ENCODE results near the gene RYR2. TPM values are rescaled to one million over a fixed set of nuclear protein-coding genes. Genes with fewer than 3 reads are reported as not detected.

Gene RYR2
- total RNA-seq, 1 experiment from 2014 or later, result 3.4 TPM

DNA sequence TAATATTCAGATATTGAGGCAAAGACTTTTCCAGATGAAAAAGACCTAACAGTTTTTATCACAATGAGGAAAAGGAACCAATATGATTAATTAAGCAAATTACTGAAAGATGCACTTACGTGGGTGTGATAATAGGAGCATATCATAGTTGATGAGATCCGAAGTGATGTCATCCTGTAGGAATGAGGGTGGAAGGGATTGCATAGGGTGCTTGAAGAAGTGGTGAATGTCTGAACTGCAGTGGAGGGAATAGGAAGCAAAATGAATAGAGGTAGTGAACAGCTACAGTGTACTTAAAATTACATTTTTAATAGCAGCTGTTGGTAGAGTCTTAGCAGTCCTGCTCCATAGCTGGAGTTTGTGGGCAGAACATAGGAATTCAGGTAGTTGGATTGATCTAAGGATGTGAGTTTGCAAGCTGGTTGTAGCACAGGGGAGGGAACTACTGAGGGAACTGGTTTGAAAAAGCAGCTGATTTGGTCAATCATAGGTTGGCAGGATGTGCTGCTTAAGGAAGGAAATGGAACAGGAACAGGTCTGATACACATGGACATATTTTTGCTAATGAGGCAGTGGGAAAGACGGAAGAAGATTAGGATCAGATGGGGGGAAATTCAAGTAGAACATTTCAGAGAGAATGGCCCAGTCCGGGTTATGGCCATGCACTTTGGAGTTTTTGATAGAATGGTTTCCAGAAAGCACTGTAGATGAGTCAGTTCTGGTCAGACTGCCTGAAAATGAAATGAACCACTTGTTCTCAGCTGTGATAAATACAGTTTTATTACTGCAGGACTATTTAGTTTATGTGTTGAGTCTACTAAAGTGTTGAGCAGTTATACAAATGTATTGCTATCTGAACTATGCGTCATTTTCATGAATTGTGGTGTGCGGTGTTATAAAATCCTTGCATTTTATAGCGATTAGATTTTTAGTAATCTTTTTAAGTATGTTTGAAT is 155.8 kb downstream of the RYR2 start:
- Histone ChIP-seq H3K27ac (ENCODE audit: insufficient read length, low read depth, low read length) (no peak overlapping the region), H3K4me2 (ENCODE audit: insufficient read depth, insufficient read length, low read length) (no peak overlapping the region), H3K79me1 (ENCODE audit: insufficient read depth, low read depth, low read length, poor library complexity, severe bottlenecking) (no peaks in the 10 kb centered on the region), H3K14ac (ENCODE audit: insufficient read depth, low read length) (no peak overlapping the region), H3K79me2 (ENCODE audit: insufficient read depth, low read length) (no peaks in the 10 kb centered on the region), H2AFZ (ENCODE audit: low read length) (no peak overlapping the region), H2BK15ac (ENCODE audit: low read depth, low read length) (no peak overlapping the region), H3K9ac (ENCODE audit: extremely low read depth, insufficient read length, low read length) (no peak overlapping the region), H4K5ac (ENCODE audit: insufficient read length, low read depth, low read length) (no peak overlapping the region), H2BK120ac (ENCODE audit: low read depth, low read length, poor library complexity, severe bottlenecking) (no peak overlapping the region), H3K23me2 (ENCODE audit: insufficient read length, low read depth, low read length, poor library complexity, severe bottlenecking) (no peaks in the 10 kb centered on the region), H3T11ph (ENCODE audit: low read length) (no peak overlapping the region), H3K18ac (ENCODE audit: insufficient read length, low read depth, low read length) (no peak overlapping the region), H4K8ac (replicated peaks; ENCODE audit: insufficient read length, low read depth, low read length) (no peak overlapping the region), H3K4ac (ENCODE audit: low read depth, low read length) (no peak overlapping the region), H2AK5ac (ENCODE audit: insufficient read length, low read length) (no peak overlapping the region), H2BK12ac (ENCODE audit: insufficient read length, low read depth, low read length) (no peak overlapping the region), H3K23ac (ENCODE audit: insufficient read length, low read depth, low read length) (no peak overlapping the region), H3K4me1 (ENCODE audit: insufficient read depth, low read length) (peaks cover 5% of the 10 kb centered on the region; the same call in 1 of the 2 replicates), H2BK5ac (ENCODE audit: insufficient read length, low read length) (no peak overlapping the region), H2BK20ac (ENCODE audit: low read depth, low read length, poor library complexity, severe bottlenecking) (no peak overlapping the region), H4K20me1 (ENCODE audit: control insufficient read depth, insufficient read depth, insufficient read length) (no peaks in the 10 kb centered on the region), H4K91ac (ENCODE audit: insufficient read length, low read depth, low read length) (no peak overlapping the region), H3K9me3 (ENCODE audit: control insufficient read depth, low read depth, low read length) (no peaks in the 10 kb centered on the region), H3K56ac (ENCODE audit: insufficient read length, low read depth, low read length) (no peak overlapping the region), H3K27me3 (ENCODE audit: insufficient read depth, low read length) (no peaks in the 10 kb centered on the region)
- TF ChIP-seq, protein P1, sequence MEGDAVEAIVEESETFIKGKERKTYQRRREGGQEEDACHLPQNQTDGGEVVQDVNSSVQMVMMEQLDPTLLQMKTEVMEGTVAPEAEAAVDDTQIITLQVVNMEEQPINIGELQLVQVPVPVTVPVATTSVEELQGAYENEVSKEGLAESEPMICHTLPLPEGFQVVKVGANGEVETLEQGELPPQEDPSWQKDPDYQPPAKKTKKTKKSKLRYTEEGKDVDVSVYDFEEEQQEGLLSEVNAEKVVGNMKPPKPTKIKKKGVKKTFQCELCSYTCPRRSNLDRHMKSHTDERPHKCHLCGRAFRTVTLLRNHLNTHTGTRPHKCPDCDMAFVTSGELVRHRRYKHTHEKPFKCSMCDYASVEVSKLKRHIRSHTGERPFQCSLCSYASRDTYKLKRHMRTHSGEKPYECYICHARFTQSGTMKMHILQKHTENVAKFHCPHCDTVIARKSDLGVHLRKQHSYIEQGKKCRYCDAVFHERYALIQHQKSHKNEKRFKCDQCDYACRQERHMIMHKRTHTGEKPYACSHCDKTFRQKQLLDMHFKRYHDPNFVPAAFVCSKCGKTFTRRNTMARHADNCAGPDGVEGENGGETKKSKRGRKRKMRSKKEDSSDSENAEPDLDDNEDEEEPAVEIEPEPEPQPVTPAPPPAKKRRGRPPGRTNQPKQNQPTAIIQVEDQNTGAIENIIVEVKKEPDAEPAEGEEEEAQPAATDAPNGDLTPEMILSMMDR (conservative IDR thresholded peaks at IDR 0.05), result no peak
- H3K4me3 Mint-ChIP-seq, result no peak overlapping the region; a peak in 1 of 5 replicates
- H3K27me3 Mint-ChIP-seq (ENCODE audit: low read depth), result no peaks in the 10 kb centered on the region
- WGBS (ENCODE audit: extremely low coverage, insufficient read length, low lambda C conversion rate), result no CpG with 5 or more reads among the region's 7 CpGs
- H3K27ac Mint-ChIP-seq, result peak overlapping the region; percentile 7 to 50 (median 49); a peak in 4 of 7 replicates
- no peak for DNase-seq
- H3K9me3 Mint-ChIP-seq, result no peaks in the 10 kb centered on the region
- H3K4me1 Mint-ChIP-seq, result peaks cover 9 to 14% of the 10 kb centered on the region in 2 experiments
- no peaks in the 10 kb centered on the region for H3K36me3 Mint-ChIP-seq (ENCODE audit: insufficient read depth in 1 of 3, low read depth in 3 of 3)
